D721Med (cell line): ENCODE measurements around the gene PCIF1.

Source experiments
- DNase-seq: peaks from one replicate; pipeline ENCODE4 v3.0.0; 2011; ENCODE audit warnings: low spot score; ENCODE audit not compliant: insufficient read length
- FAIRE-seq: peaks from 2 replicates; lab custom pipeline; 2011; peaks lifted over from hg19 to GRCh38; lab: Jason Lieb, UNC
- CTCF ChIP-seq: IDR thresholded peaks from 2 replicates; pipeline ENCODE4 v1.5.1; 2012; ENCODE audit warnings: mild to moderate bottlenecking, control low read depth; ENCODE audit not compliant: insufficient read depth; ENCODE audit errors: missing control alignments

Gene PCIF1

GRCh38 chr20:45933266-45934045 is 1.0 kb upstream of the PCIF1 start:
- TF ChIP-seq CTCF: peak; percentile 30
- DNase-seq (peak; percentile 75), FAIRE-seq (no peak)

- DNase-seq (no peak), FAIRE-seq (no peak)
- no peak for TF ChIP-seq CTCF
Measured at GRCh38 chr20:45934046-45934585, 367 bp upstream of the PCIF1 start.

- no peak for TF ChIP-seq CTCF
- FAIRE-seq (no peak), DNase-seq (no peak)
Measured at GRCh38 chr20:45935416-45936046, 1.0 kb downstream of the PCIF1 start.

- FAIRE-seq: no peak
- TF ChIP-seq CTCF: no peak
- DNase-seq: no peak
Measured at GRCh38 chr20:45937765-45938164, 3.3 kb downstream of the PCIF1 start.

GRCh38 chr20:45938727-45939438 is 4.4 kb downstream of the PCIF1 start:
- FAIRE-seq (no peak), DNase-seq (no peak)
- no peak for TF ChIP-seq CTCF

GRCh38 chr20:45940053-45940452 is 5.6 kb downstream of the PCIF1 start:
- no peak for TF ChIP-seq CTCF
- FAIRE-seq (no peak), DNase-seq (no peak)

- no peak for TF ChIP-seq CTCF
- FAIRE-seq: no peak
Measured at GRCh38 chr20:45940469-45940868, 6.0 kb downstream of the PCIF1 start.

More at GRCh38 chr20:45940469-45940868, 6.0 kb downstream of the PCIF1 start:
- no peak for DNase-seq
